Right lobe of liver (tissue), 6 donors: ENCODE measurements around the gene GLT1D1. TPM values are rescaled to one million over a fixed set of nuclear protein-coding genes. Genes with fewer than 3 reads are reported as not detected.

ENCODE experiments used
- ATAC-seq, 4 donors: fragments of 200-7000 bp; cut with Tn5 transposase; one replicate each; pipeline ENCODE4 v1.9.1; 2020; ENCODE audit warnings: mild to moderate bottlenecking in 4 of 4, moderate library complexity in 4 of 4
- DNase-seq, 3 donors: peaks; one replicate each; pipeline ENCODE4 v3.0.0-alpha.2; 2020
- H3K27ac ChIP-seq, 3 donors: fragments of 200-600 bp; one replicate each; pipeline ENCODE4 v1.8.0; 2022
- H3K27me3 ChIP-seq, 2 donors: fragments of 200-600 bp; one replicate each; pipeline ENCODE4 v1.8.0; 2022
- H3K36me3 ChIP-seq, 4 donors: fragments of 200-600 bp; sonication (generic) in 1 of 4; one replicate each; pipeline versions ENCODE4 v1.5.1 to v1.8.0; 2017 to 2022; ENCODE audit warnings: control low read depth in 1 of 4
- H3K4me1 ChIP-seq, 4 donors: fragments of 200-600 bp; sonication (generic) in 1 of 4; one replicate each; pipeline versions ENCODE4 v1.5.1 to v1.8.0; 2017 to 2022; ENCODE audit warnings: control low read depth in 1 of 4
- H3K4me3 ChIP-seq, 3 donors: fragments of 200-600 bp; one replicate each; pipeline ENCODE4 v1.8.0; 2022
- H3K9me3 ChIP-seq, 4 donors: fragments of 200-600 bp; sonication (generic) in 1 of 4; one replicate each; pipeline versions ENCODE4 v1.5.1 to v1.8.0; 2017 to 2022; ENCODE audit warnings: control low read depth in 1 of 4
- CTCF ChIP-seq, 4 donors: fragments of 200-600 bp in 3 of 4; fragments of 450-650 bp in 1 of 4; IDR thresholded peaks; one replicate each; pipeline versions ENCODE4 v1.5.1 to v1.8.0; 2016 to 2022; ENCODE audit warnings: antibody characterized with exemption in 4 of 4, mild to moderate bottlenecking in 2 of 4
- POLR2A ChIP-seq: fragments of 450-650 bp; IDR thresholded peaks from one replicate; pipeline ENCODE4 v1.6.1; 2017; ENCODE audit warnings: antibody characterized with exemption, mild to moderate bottlenecking
- WGBS: methylation state at CpG from one replicate; pipeline ENCODE4 v1.1.6; 2018; ENCODE audit warnings: low coverage, low lambda C conversion rate; ENCODE audit not compliant: insufficient coverage; ENCODE audit errors: missing lambda C conversion rate; 5-methylcytosine and 5-hydroxymethylcytosine counted together
- intact Hi-C, 2 donors: fragments of 100-400 bp; cut with DNase I; formaldehyde crosslinking; loops; one replicate each; pipeline versions ENCODE4 v1.11.2 to v1.14.1; 2022
- total RNA-seq, 6 experiments: library from RNA; depleted of rRNA in 2 of 6; stranded (reverse); fragments of >200 nt in 2 of 6; fragmentation: NEBNext Ultra II Directional in 3 of 6; extraction: Animal tissue kit (Norgen Biotek cat#: 25700) in 3 of 6; gene quantifications; one replicate each; pipeline versions ENCODE4 v1.1.0 to v1.2.4, GENCODE V29; 2016 to 2023
- donor health status: DM: no; HTN: yes; CAD: no.
- donor health status: DM: no; HTN: no; CAD: no.
- donor health status: DM: no; HTN: no; CAD: no.
- donor health status: DM: no; HTN: yes; CAD: no.
- donor health status: DM: no; HTN: yes; CAD: no.

Gene GLT1D1
- total RNA-seq, 6 experiments from 2014 or later = 14.9 to 21.9 (median 20.2) TPM

- 78% methylated on average over 4 of the region's 7 CpGs for WGBS
- Histone ChIP-seq H3K27ac (no peak overlapping the region), H3K27me3 (no peaks in the 10 kb centered on the region), H3K9me3 (no peaks in the 10 kb centered on the region), H3K36me3 (no peaks in the 10 kb centered on the region), H3K4me1 (peaks cover 0 to 23% (median 8%) of the 10 kb centered on the region in 4 donors), H3K4me3 (no peak overlapping the region)
- TF ChIP-seq CTCF (IDR thresholded peaks at IDR 0.05) (no peak), POLR2A (no peak)
- intact Hi-C loops = no loop called here
- DNase-seq (no peak), ATAC-seq (no peak)
Measured at GRCh38 chr12:128856791-128857078, 3.5 kb downstream of the GLT1D1 start.

- no peak for DNase-seq
- intact Hi-C loops = no loop called here
- TF ChIP-seq CTCF (IDR thresholded peaks at IDR 0.05) (no peak), POLR2A (no peak)
- Histone ChIP-seq H3K4me1 (peaks cover 0 to 28% (median 11%) of the 10 kb centered on the region in 4 donors), H3K27me3 (no peaks in the 10 kb centered on the region), H3K36me3 (no peaks in the 10 kb centered on the region), H3K4me3 (no peak overlapping the region), H3K27ac (peak overlapping the region in 1 of 3 donors; percentile 30), H3K9me3 (no peaks in the 10 kb centered on the region)
- 53% methylated on average over 8 of the region's 9 CpGs for WGBS
- no peak for ATAC-seq
Measured at GRCh38 chr12:128857133-128857763, 4.0 kb downstream of the GLT1D1 start.

- DNase-seq = no peak
- intact Hi-C loops = no loop called here
Measured at GRCh38 chr12:128859311-128859710, 6.0 kb downstream of the GLT1D1 start.

GRCh38 chr12:128861226-128862016 is 8.1 kb downstream of the GLT1D1 start:
- H3K27ac ChIP-seq = peak overlapping the region; percentile 79 to 97 (median 95)
- intact Hi-C loops = no loop called here
- no peaks in the 10 kb centered on the region for H3K9me3 ChIP-seq
- peak; percentile 63 to 90 (median 82) for DNase-seq
- ATAC-seq = peak; percentile 84 to 91 (median 87)
- H3K4me1 ChIP-seq = peaks cover 0 to 52% (median 21%) of the 10 kb centered on the region in 4 donors
- WGBS = 20% methylated on average over 15 of the region's 15 CpGs
- peak; percentile 69 for TF ChIP-seq POLR2A
- TF ChIP-seq CTCF (IDR thresholded peaks at IDR 0.05) = no peak
- H3K27me3 ChIP-seq = no peaks in the 10 kb centered on the region
- peak overlapping the region in 1 of 3 donors; percentile 17 for H3K4me3 ChIP-seq
- no peaks in the 10 kb centered on the region for H3K36me3 ChIP-seq

More at GRCh38 chr12:128859311-128859710, 6.0 kb downstream of the GLT1D1 start:
- Histone ChIP-seq H3K27me3 (no peaks in the 10 kb centered on the region), H3K4me1 (peaks cover 0 to 45% (median 15%) of the 10 kb centered on the region in 4 donors), H3K36me3 (no peaks in the 10 kb centered on the region), H3K27ac (peak overlapping the region in 2 of 3 donors; percentile 95 to 97), H3K9me3 (no peaks in the 10 kb centered on the region), H3K4me3 (no peak overlapping the region)
- no peak for ATAC-seq
- TF ChIP-seq POLR2A (no peak), CTCF (IDR thresholded peaks at IDR 0.05) (no peak)
- 85% methylated on average over 4 of the region's 9 CpGs for WGBS
